Panc1 (cell line): ENCODE measurements around the gene OSBP2.

Experiments used
- CTCF ChIP-seq: fragments of 450-650 bp; IDR thresholded peaks from 2 replicates; pipeline ENCODE4 v1.5.1; 2017; ENCODE audit warnings: mild to moderate bottlenecking
- POLR2AphosphoS5 ChIP-seq: IDR thresholded peaks from 2 replicates; pipeline ENCODE4 v1.6.1; 2012; ENCODE audit warnings: mild to moderate bottlenecking, low read depth, low read length, moderate library complexity
- REST ChIP-seq, 2 experiments: IDR thresholded peaks; 2 replicates each; pipeline ENCODE4 v1.6.1; 2011 to 2012; ENCODE audit warnings: low read depth in 2 of 2, control low read depth in 1 of 2, low read length in 1 of 2, mild to moderate bottlenecking in 1 of 2, moderate library complexity in 1 of 2; ENCODE audit not compliant: insufficient read depth in 1 of 2
- SIN3A ChIP-seq: IDR thresholded peaks from 2 replicates; pipeline ENCODE4 v1.6.1; 2012; ENCODE audit warnings: low read depth, mild to moderate bottlenecking, low read length, moderate library complexity, borderline replicate concordance; ENCODE audit not compliant: insufficient read depth
- TCF7L2 ChIP-seq: IDR thresholded peaks from 2 replicates; pipeline ENCODE4 v1.6.1; 2011; ENCODE audit warnings: mild to moderate bottlenecking, low read depth, low read length, inconsistent platforms

- no peak for TF ChIP-seq CTCF
- TF ChIP-seq POLR2AphosphoS5: no peak
- no peak for TF ChIP-seq REST (IDR thresholded peaks at IDR 0.05; ENCODE audit: insufficient read depth in 1 of 2, low read depth in 2 of 2, low read length in 1 of 2)
- TF ChIP-seq TCF7L2: no peak
- TF ChIP-seq SIN3A: no peak
These were observed 166.5 kb downstream of the OSBP2 start for GRCh38 chr22:30861131-30861530.
